ENCODE measurements around the gene BEND2.

The BEND2 gene

DNA sequence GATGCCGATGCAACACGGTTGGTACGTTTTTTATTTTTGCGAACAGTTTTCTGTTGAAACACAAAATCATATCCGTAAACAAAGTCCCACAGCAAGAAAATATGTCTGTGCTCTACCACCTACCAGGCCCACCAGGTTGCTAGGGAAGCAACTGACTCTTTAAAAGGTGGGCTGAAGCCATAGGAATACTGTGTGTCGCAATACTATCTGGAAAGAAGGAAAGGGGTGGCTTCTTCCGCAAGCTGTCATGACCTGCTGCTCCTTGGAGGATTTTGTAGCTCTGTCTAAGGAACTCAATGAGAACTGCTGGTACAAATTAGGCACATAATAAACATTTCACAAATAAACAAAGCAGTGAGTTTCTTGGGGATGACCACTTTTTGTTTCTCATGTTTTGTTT, 46.5 kb downstream of the BEND2 start:
- Histone ChIP-seq H3K9ac (ENCODE audit: low read length) (no peak overlapping the region), H3K4me1 (ENCODE audit: insufficient read depth, low read length) (no peaks in the 10 kb centered on the region), H3K27me3 (ENCODE audit: control insufficient read depth in 1 of 2, insufficient read depth in 2 of 2, low read length in 2 of 2) (no peaks in the 10 kb centered on the region), H3K4me3 (ENCODE audit: low read depth in 1 of 2, low read length in 2 of 2) (no peak overlapping the region), H3K27ac (ENCODE audit: low read depth, low read length) (no peak overlapping the region), H3K36me3 (ENCODE audit: insufficient read depth, low read length) (no peaks in the 10 kb centered on the region), H3K9me3 (ENCODE audit: low read length) (no peaks in the 10 kb centered on the region)

DNA sequence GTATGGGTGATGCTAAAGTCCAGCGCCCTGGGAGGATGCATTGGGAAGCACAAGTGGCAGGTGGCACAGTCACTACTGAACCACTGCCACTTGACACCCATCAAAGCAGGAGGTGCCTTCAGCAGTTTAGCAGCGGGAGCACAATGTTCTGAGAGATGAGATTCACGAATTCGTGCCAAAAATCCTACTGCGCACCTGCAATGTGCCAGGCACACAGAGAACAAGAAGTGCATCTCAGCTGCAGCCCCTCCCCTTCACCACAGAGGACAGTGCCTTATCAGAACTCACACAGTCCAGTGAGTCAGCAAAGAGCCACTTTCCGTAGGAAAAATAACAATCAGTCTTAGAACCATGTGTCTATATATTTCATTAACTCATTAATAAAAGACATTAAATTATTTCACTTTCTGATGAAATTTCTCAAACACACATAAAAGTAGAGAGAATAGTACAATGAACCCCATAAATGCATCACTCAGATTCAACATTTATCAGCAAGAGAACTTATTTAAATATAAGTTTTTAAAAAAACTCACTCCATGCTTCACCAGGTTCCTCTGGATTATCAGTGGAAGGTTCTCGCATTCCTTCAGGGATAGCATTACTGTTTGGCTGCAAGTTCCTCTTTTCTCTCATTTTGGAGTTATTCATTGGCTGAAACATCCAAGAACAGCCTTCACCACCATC, 47.0 kb downstream of the BEND2 start:
- Histone ChIP-seq H3K9ac (ENCODE audit: low read length) (no peak overlapping the region), H3K27ac (ENCODE audit: low read depth, low read length) (no peak overlapping the region), H3K9me3 (ENCODE audit: low read length) (no peaks in the 10 kb centered on the region), H3K4me3 (ENCODE audit: low read depth in 1 of 2, low read length in 2 of 2) (no peak overlapping the region), H3K4me1 (ENCODE audit: insufficient read depth, low read length) (no peaks in the 10 kb centered on the region), H3K27me3 (ENCODE audit: control insufficient read depth in 1 of 2, insufficient read depth in 2 of 2, low read length in 2 of 2) (no peaks in the 10 kb centered on the region), H3K36me3 (ENCODE audit: insufficient read depth, low read length) (no peaks in the 10 kb centered on the region)

DNA sequence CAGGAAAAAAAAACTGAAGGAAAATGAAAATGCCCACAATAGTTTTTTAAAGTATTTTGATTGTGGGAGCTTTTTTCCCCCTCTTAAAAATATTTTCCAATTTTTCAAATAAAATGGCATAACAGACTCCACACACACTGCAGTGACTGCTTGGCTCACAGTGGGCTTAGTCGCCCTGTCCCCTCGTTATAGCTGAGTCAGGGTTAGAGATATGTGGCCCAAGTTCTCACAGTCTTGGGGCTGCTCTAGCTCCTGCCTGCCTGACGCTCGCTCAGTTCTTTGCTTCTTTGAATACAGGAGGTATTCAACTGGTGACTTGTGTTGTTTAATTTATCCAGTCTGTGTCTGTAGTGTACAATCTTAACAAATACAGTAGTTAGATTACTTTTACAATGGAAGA, 47.7 kb downstream of the BEND2 start:
- Histone ChIP-seq H3K9me3 (ENCODE audit: low read length) (no peaks in the 10 kb centered on the region), H3K9ac (ENCODE audit: low read length) (no peak overlapping the region), H3K4me1 (ENCODE audit: insufficient read depth, low read length) (no peaks in the 10 kb centered on the region), H3K36me3 (ENCODE audit: insufficient read depth, low read length) (no peaks in the 10 kb centered on the region), H3K27me3 (ENCODE audit: control insufficient read depth in 1 of 2, insufficient read depth in 2 of 2, low read length in 2 of 2) (no peaks in the 10 kb centered on the region), H3K27ac (ENCODE audit: low read depth, low read length) (no peak overlapping the region), H3K4me3 (ENCODE audit: low read depth in 1 of 2, low read length in 2 of 2) (no peak overlapping the region)

DNA sequence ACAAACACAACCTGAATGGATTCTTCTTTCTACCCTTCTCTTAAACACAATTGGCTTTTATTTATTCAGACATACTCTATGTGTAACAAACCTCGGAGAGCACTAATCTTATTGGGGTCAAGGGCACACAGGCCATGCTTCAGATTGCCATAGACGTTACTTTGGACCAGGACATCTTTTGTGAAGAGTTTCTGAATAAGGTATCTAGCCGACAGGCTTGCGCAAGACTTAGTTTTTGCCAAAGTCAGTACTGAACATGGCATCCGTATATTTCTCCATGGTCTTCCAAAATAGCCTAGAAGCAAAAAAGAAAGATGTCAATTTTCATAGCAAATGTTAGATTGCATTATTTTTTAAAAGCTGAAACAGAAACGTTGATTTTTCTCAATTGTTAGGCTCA, 49.8 kb downstream of the BEND2 start:
- H3K36me3 ChIP-seq (ENCODE audit: insufficient read depth, low read length), result no peaks in the 10 kb centered on the region
- H3K9me3 ChIP-seq (ENCODE audit: low read length), result no peaks in the 10 kb centered on the region
- H3K27me3 ChIP-seq (ENCODE audit: control insufficient read depth in 1 of 2, insufficient read depth in 2 of 2, low read length in 2 of 2), result no peaks in the 10 kb centered on the region
- H3K4me3 ChIP-seq (ENCODE audit: low read depth in 1 of 2, low read length in 2 of 2), result no peak overlapping the region
- no peaks in the 10 kb centered on the region for H3K4me1 ChIP-seq (ENCODE audit: insufficient read depth, low read length)
- no peak overlapping the region for H3K9ac ChIP-seq (ENCODE audit: low read length)
- no peak overlapping the region for H3K27ac ChIP-seq (ENCODE audit: low read depth, low read length)

DNA sequence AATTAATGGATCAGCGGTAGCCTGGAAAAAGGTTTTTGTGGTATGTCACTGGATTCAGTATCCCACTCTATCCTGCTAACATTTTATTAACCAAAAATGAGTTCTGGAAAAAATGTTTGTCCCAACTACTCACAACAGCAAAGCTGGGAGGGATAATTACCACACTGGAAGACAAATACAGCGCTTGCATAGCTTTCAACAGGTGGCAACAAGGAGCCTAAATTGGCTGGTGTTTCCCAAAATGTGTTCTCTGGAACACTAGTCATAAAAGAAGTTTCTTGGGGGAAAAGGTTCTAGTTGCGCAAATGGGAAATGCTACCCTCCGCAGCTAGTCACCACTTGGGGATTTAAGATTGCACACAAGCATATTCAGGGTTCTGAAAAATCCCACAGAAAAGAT, 54.6 kb downstream of the BEND2 start:
- no peaks in the 10 kb centered on the region for H3K27me3 ChIP-seq (ENCODE audit: control insufficient read depth in 1 of 2, insufficient read depth in 2 of 2, low read length in 2 of 2)
- no peaks in the 10 kb centered on the region for H3K4me1 ChIP-seq (ENCODE audit: insufficient read depth, low read length)
- no peak overlapping the region for H3K9ac ChIP-seq (ENCODE audit: low read length)
- H3K4me3 ChIP-seq (ENCODE audit: low read depth in 1 of 2, low read length in 2 of 2), result no peak overlapping the region
- H3K27ac ChIP-seq (ENCODE audit: low read depth, low read length), result no peak overlapping the region
- no peaks in the 10 kb centered on the region for H3K9me3 ChIP-seq (ENCODE audit: low read length)
- no peaks in the 10 kb centered on the region for H3K36me3 ChIP-seq (ENCODE audit: insufficient read depth, low read length)

DNA sequence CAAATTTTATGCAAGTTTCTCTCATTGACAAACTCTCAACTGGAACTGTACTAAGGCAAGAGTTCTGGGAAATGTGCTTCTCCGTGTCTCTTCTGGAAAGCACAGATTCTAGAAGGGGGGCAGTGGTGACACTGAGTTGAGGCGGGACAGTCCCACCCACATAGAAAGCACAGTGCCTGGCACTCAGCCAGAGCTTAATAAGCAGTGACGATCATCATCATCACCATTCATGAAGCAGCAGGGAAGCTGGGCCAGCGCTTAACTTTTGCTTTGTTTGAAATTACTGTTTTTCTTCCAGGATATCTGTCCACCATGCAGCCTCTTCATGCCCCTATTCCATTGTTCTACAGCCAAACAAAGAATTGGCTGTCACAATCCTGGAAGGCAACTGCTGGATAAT, 60.3 kb downstream of the BEND2 start:
- no peaks in the 10 kb centered on the region for H3K4me1 ChIP-seq (ENCODE audit: insufficient read depth, low read length)
- no peaks in the 10 kb centered on the region for H3K27me3 ChIP-seq (ENCODE audit: control insufficient read depth in 1 of 2, insufficient read depth in 2 of 2, low read length in 2 of 2)
- no peak overlapping the region for H3K27ac ChIP-seq (ENCODE audit: low read depth, low read length)
- no peak overlapping the region for H3K9ac ChIP-seq (ENCODE audit: low read length)
- no peaks in the 10 kb centered on the region for H3K36me3 ChIP-seq (ENCODE audit: insufficient read depth, low read length)
- H3K9me3 ChIP-seq (ENCODE audit: low read length), result no peaks in the 10 kb centered on the region
- no peak overlapping the region for H3K4me3 ChIP-seq (ENCODE audit: low read depth in 1 of 2, low read length in 2 of 2)

DNA sequence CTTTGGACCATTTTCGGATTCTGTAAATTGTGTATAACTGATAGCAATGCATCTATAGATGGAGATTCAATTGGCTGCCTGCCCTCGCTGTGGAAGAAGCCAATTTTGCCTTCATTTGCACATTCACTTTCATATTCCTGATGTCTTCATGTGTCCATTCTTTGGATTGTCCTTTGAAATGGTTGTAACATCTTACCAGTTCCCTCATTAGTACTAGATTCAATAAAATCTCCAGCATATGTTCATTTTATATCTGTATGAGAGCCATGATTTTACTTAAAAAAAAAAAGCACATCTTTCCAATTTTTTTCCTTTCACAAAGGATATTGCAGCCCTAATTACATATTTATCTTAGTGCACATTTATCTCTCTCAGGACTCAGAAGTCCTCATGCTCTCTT, 61.7 kb downstream of the BEND2 start:
- Histone ChIP-seq H3K4me1 (ENCODE audit: insufficient read depth, low read length) (no peaks in the 10 kb centered on the region), H3K4me3 (ENCODE audit: low read depth in 1 of 2, low read length in 2 of 2) (no peak overlapping the region), H3K36me3 (ENCODE audit: insufficient read depth, low read length) (no peaks in the 10 kb centered on the region), H3K27ac (ENCODE audit: low read depth, low read length) (no peak overlapping the region), H3K27me3 (ENCODE audit: control insufficient read depth in 1 of 2, insufficient read depth in 2 of 2, low read length in 2 of 2) (no peaks in the 10 kb centered on the region), H3K9ac (ENCODE audit: low read length) (no peak overlapping the region), H3K9me3 (ENCODE audit: low read length) (no peaks in the 10 kb centered on the region)

DNA sequence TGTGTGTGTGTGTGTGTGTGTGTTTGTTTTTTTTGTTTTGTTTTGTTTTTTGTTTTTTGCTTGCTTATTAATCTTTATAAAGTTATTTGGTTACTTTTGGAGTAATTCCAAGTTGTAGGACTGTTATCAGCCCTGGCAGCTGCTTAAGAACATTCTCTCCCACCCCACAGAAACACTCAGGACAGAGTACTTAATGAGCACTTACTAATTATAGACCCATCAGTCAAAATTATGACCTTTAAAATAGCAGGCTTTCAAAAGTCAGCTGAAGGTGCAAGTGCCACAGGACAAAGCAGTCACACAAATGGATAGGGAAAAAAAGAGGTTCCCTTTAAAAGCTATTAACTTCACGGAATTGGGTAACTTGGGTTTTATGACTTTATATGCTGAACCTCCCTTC, 69.0 kb downstream of the BEND2 start:
- no peak overlapping the region for H3K9ac ChIP-seq (ENCODE audit: low read length)
- H3K36me3 ChIP-seq (ENCODE audit: insufficient read depth, low read length), result no peaks in the 10 kb centered on the region
- H3K4me1 ChIP-seq (ENCODE audit: insufficient read depth, low read length), result no peaks in the 10 kb centered on the region
- no peak overlapping the region for H3K27ac ChIP-seq (ENCODE audit: low read depth, low read length)
- H3K4me3 ChIP-seq (ENCODE audit: low read depth in 1 of 2, low read length in 2 of 2), result no peak overlapping the region
- no peaks in the 10 kb centered on the region for H3K27me3 ChIP-seq (ENCODE audit: control insufficient read depth in 1 of 2, insufficient read depth in 2 of 2, low read length in 2 of 2)
- H3K9me3 ChIP-seq (ENCODE audit: low read length), result no peaks in the 10 kb centered on the region

DNA sequence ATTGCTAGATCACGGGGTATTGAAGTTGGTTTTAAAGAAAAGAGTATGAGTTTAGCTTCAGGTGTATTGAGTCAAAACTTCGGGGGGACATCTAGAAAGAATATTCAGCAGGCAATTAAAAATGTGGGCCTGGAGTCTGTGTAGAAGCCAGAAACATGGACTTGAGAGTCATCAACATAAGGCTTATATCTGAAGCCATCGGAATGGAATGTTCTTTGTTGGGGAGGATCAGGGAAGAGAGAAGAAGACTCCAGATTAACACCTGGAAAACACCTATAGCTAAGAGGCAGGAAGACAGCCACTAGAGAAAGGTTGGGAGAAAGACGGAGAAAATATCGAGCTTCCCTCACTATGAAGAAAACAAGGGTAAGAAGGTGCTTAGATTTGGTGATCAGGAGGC, 69.5 kb downstream of the BEND2 start:
- no peak overlapping the region for H3K27ac ChIP-seq (ENCODE audit: low read depth, low read length)
- no peak overlapping the region for H3K4me3 ChIP-seq (ENCODE audit: low read depth in 1 of 2, low read length in 2 of 2)
- H3K27me3 ChIP-seq (ENCODE audit: control insufficient read depth in 1 of 2, insufficient read depth in 2 of 2, low read length in 2 of 2), result no peaks in the 10 kb centered on the region
- H3K36me3 ChIP-seq (ENCODE audit: insufficient read depth, low read length), result no peaks in the 10 kb centered on the region
- no peaks in the 10 kb centered on the region for H3K4me1 ChIP-seq (ENCODE audit: insufficient read depth, low read length)
- H3K9me3 ChIP-seq (ENCODE audit: low read length), result no peaks in the 10 kb centered on the region
- no peak overlapping the region for H3K9ac ChIP-seq (ENCODE audit: low read length)

DNA sequence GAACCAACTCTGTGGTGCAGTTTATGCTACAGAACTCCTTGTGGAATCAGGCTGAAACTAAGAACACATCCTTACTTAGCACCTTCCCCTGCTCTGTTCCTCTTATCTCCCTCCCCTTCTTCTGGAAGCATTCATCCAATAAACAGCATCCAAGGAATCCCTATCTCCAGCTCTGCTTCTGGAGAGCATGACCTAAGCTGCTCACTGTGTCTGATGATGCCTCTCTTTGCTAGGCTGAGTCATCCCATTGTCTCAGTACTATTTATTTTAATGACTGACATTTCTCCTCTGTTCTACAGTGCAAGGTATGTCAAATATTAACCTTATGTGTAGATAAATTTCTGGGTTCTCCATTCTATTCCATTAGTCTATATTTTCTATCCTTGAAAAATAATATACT, 71.2 kb downstream of the BEND2 start:
- Histone ChIP-seq H3K36me3 (ENCODE audit: insufficient read depth, low read length) (no peaks in the 10 kb centered on the region), H3K9me3 (ENCODE audit: low read length) (no peaks in the 10 kb centered on the region), H3K9ac (ENCODE audit: low read length) (no peak overlapping the region), H3K4me3 (ENCODE audit: low read depth in 1 of 2, low read length in 2 of 2) (no peak overlapping the region), H3K27ac (ENCODE audit: low read depth, low read length) (no peak overlapping the region), H3K27me3 (ENCODE audit: control insufficient read depth in 1 of 2, insufficient read depth in 2 of 2, low read length in 2 of 2) (no peaks in the 10 kb centered on the region), H3K4me1 (ENCODE audit: insufficient read depth, low read length) (no peaks in the 10 kb centered on the region)

DNA sequence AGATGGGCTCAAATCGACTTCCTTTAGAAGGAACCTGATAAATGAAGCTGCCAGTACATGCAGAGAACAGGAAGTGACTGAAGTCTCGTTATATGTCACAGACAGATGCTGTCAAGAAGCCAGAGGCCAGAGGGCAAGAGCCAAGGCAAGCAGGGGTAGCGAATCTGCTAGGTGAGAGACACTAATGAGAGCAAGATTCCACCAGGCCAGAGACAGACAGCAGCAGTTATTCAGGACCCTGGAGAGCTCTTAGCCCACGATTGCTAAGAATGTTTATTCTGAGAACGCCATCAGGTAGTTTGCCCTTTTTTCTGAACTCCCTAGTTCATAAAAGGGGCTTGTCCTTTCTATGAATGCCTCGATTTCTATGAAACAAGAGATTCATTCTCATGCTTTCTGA, 73.7 kb downstream of the BEND2 start:
- no peaks in the 10 kb centered on the region for H3K9me3 ChIP-seq (ENCODE audit: low read length)
- no peak overlapping the region for H3K27ac ChIP-seq (ENCODE audit: low read depth, low read length)
- no peak overlapping the region for H3K9ac ChIP-seq (ENCODE audit: low read length)
- H3K4me3 ChIP-seq (ENCODE audit: low read depth in 1 of 2, low read length in 2 of 2), result no peak overlapping the region
- no peaks in the 10 kb centered on the region for H3K4me1 ChIP-seq (ENCODE audit: insufficient read depth, low read length)
- no peaks in the 10 kb centered on the region for H3K27me3 ChIP-seq (ENCODE audit: control insufficient read depth in 1 of 2, insufficient read depth in 2 of 2, low read length in 2 of 2)
- no peaks in the 10 kb centered on the region for H3K36me3 ChIP-seq (ENCODE audit: insufficient read depth, low read length)

DNA sequence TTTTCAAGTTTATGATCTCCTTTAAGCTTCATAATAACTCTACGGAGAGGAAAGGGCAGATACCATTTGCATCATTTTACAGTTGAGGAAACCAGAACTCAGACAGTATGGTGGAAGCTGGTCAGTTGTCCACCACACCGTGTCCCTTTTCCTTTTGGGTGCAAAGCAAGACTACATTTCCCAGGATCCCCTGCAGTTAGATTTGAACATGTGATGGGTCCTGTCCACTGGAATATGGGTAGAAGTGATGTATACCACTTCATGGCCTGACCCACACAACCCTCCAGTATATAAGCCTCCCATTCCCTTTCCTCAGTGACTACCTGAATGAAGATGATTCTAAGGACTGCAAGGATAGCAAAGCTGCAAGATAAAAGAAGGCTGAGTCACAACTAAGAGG, 74.7 kb downstream of the BEND2 start:
- Histone ChIP-seq H3K36me3 (ENCODE audit: insufficient read depth, low read length) (no peaks in the 10 kb centered on the region), H3K4me3 (ENCODE audit: low read depth in 1 of 2, low read length in 2 of 2) (no peak overlapping the region), H3K27me3 (ENCODE audit: control insufficient read depth in 1 of 2, insufficient read depth in 2 of 2, low read length in 2 of 2) (no peaks in the 10 kb centered on the region), H3K4me1 (ENCODE audit: insufficient read depth, low read length) (no peaks in the 10 kb centered on the region), H3K27ac (ENCODE audit: low read depth, low read length) (no peak overlapping the region), H3K9ac (ENCODE audit: low read length) (no peak overlapping the region), H3K9me3 (ENCODE audit: low read length) (no peaks in the 10 kb centered on the region)

Data from muscle layer of colon (tissue), 2 donors.